GM23338 (cell line): ENCODE data around the gene SLC18A2. TPM values are rescaled to one million over a fixed set of nuclear protein-coding genes. Genes with fewer than 3 reads are reported as not detected.

Experiments used
- ATAC-seq: fragments of 200-7000 bp; cut with Tn5 transposase; 3 replicates; pipeline ENCODE4 v1.9.1; 2020
- DNase-seq: peaks from one replicate; pipeline ENCODE4 v3.0.0-alpha.2; 2015; ENCODE audit warnings: low spot score
- H2AFZ ChIP-seq: fragments of 200-600 bp; sonication (generic); 2 replicates; pipeline ENCODE4 v1.8.0; 2016; ENCODE audit warnings: antibody characterized with exemption, mild to moderate bottlenecking, moderate library complexity
- H3F3A ChIP-seq: fragments of 200-600 bp; sonication (generic); replicated peaks from 2 replicates; pipeline ENCODE4 v1.8.0; 2017; ENCODE audit warnings: antibody characterized with exemption, mixed run types, low read depth
- H3K27ac ChIP-seq: fragments of 200-600 bp; sonication (generic); 2 replicates; pipeline ENCODE4 v1.6.1; 2016; ENCODE audit warnings: low read depth
- H3K27me3 ChIP-seq: fragments of 200-600 bp; sonication (generic); 2 replicates; pipeline ENCODE4 v1.8.0; 2016; ENCODE audit warnings: mild to moderate bottlenecking, mixed run types, moderate library complexity; ENCODE audit not compliant: insufficient read depth
- H3K36me3 ChIP-seq: fragments of 200-600 bp; sonication (generic); 2 replicates; pipeline ENCODE4 v1.8.0; 2016; ENCODE audit warnings: mild to moderate bottlenecking; ENCODE audit not compliant: insufficient read depth
- H3K4me1 ChIP-seq: fragments of 200-600 bp; sonication (generic); 2 replicates; pipeline ENCODE4 v1.8.0; 2016; ENCODE audit warnings: mild to moderate bottlenecking, moderate library complexity; ENCODE audit not compliant: insufficient read depth
- H3K4me2 ChIP-seq: fragments of 200-600 bp; sonication (generic); 2 replicates; pipeline ENCODE4 v1.7.1; 2017; ENCODE audit warnings: mixed run types
- H3K4me3 ChIP-seq: fragments of 200-600 bp; sonication (generic); 2 replicates; pipeline ENCODE4 v1.6.1; 2016; ENCODE audit warnings: mixed run types
- H3K79me2 ChIP-seq: fragments of 200-600 bp; sonication (generic); replicated peaks from 2 replicates; pipeline ENCODE4 v1.8.0; 2017; ENCODE audit warnings: mild to moderate bottlenecking; ENCODE audit not compliant: insufficient read depth
- H3K9me2 ChIP-seq: fragments of 200-600 bp; sonication (generic); 2 replicates; pipeline ENCODE4 v1.8.0; 2017; ENCODE audit not compliant: insufficient read depth
- H4K20me1 ChIP-seq: fragments of 200-600 bp; sonication (generic); replicated peaks from 2 replicates; pipeline ENCODE4 v1.8.0; 2017; ENCODE audit warnings: mild to moderate bottlenecking; ENCODE audit not compliant: insufficient read depth
- H3K27ac Mint-ChIP-seq: 2 replicates; pipeline ENCODE4 v1.8.0; 2020; ENCODE audit warnings: inconsistent platforms, mild to moderate bottlenecking, moderate library complexity, mixed read lengths
- H3K27me3 Mint-ChIP-seq: 3 replicates; pipeline ENCODE4 v1.8.0; 2022; ENCODE audit warnings: low read depth, mild to moderate bottlenecking, moderate library complexity, mixed read lengths, inconsistent platforms; ENCODE audit not compliant: insufficient read depth, poor library complexity
- H3K36me3 Mint-ChIP-seq: 3 replicates; pipeline ENCODE4 v1.8.0; 2021; ENCODE audit warnings: low read depth, mild to moderate bottlenecking, inconsistent platforms, moderate library complexity, mixed read lengths
- H3K4me1 Mint-ChIP-seq: 3 replicates; pipeline ENCODE4 v1.8.0; 2020; ENCODE audit warnings: mild to moderate bottlenecking, inconsistent platforms, mixed read lengths
- H3K4me3 Mint-ChIP-seq: 3 replicates; pipeline ENCODE4 v1.8.0; 2021; ENCODE audit warnings: moderate library complexity, mild to moderate bottlenecking, inconsistent platforms, mixed read lengths
- H3K9me3 Mint-ChIP-seq: 3 replicates; pipeline ENCODE4 v1.8.0; 2020; ENCODE audit warnings: moderate library complexity, mild to moderate bottlenecking, inconsistent platforms, mixed read lengths
- CTCF ChIP-seq, 2 experiments: fragments of 200-600 bp in 1 of 2; sonication (generic) in 1 of 2; conservative IDR thresholded peaks; 2 replicates each; pipeline versions ENCODE4 v1.5.1 to v1.6.1; 2016 to 2017; ENCODE audit warnings: antibody characterized with exemption in 2 of 2, low read depth in 2 of 2, mild to moderate bottlenecking in 2 of 2, moderate library complexity in 1 of 2
- ETS1 ChIP-seq: IDR thresholded peaks from 2 replicates; pipeline ENCODE4 v1.6.1; 2016; ENCODE audit warnings: antibody characterized with exemption
- JUNB ChIP-seq: IDR thresholded peaks from one replicate; pipeline ENCODE4 v1.6.1; 2016; ENCODE audit warnings: antibody characterized with exemption; ENCODE audit not compliant: unreplicated experiment
- NANOG ChIP-seq: IDR thresholded peaks from 2 replicates; pipeline ENCODE4 v1.6.1; 2016; ENCODE audit warnings: antibody characterized with exemption, borderline replicate concordance
- POLR2AphosphoS5 ChIP-seq: IDR thresholded peaks from 2 replicates; pipeline ENCODE4 v1.6.1; 2016; ENCODE audit warnings: antibody characterized with exemption, low read depth
- REST ChIP-seq: IDR thresholded peaks from one replicate; pipeline ENCODE4 v1.6.1; 2018; ENCODE audit warnings: antibody characterized with exemption; ENCODE audit not compliant: unreplicated experiment
- ZNF462 ChIP-seq: fragments of 250-450 bp; sonication (Bioruptor Pico); IDR thresholded peaks from 2 replicates; pipeline ENCODE4 v1.5.0; 2020; ENCODE audit warnings: mild to moderate bottlenecking, moderate library complexity
- polyA plus RNA-seq: library from polyadenylated mRNA; unstranded; fragments of >200 nt; fragmentation: Nextera tagmentation; extraction: Ambion mirVana; gene quantifications from 2 replicates; pipeline ENCODE4 v1.2.1, GENCODE V29; 2016
- total RNA-seq: library from RNA; depleted of rRNA; stranded (reverse); fragments of >200 nt; shearing (Covaris generic); gene quantifications from 2 replicates; pipeline ENCODE4 v1.2.3, GENCODE V29; 2014

Gene SLC18A2
- total and polyA plus RNA-seq, 2 experiments from 2014 or later = 4.3 to 8.7 TPM

- TF ChIP-seq ZNF462 (CRISPR knock-in tag) = no peak
- TF ChIP-seq NANOG = no peak
These were observed 39.1 kb upstream of the SLC18A2 start (continued) for GRCh38 chr10:117201826-117202225.

- TF ChIP-seq JUNB (no peak), NANOG (no peak), POLR2AphosphoS5 (no peak)
- Mint-ChIP-seq H3K9me3 (no peaks in the 10 kb centered on the region; the same call in 2 of the 3 replicates), H3K36me3 (no peaks in the 10 kb centered on the region), H3K27me3 (peaks cover 6% of the 10 kb centered on the region), H3K4me1 (peaks cover 2% of the 10 kb centered on the region; the same call in 1 of the 3 replicates), H3K27ac (no peak overlapping the region), H3K4me3 (no peak overlapping the region)
- Histone ChIP-seq H3K4me2 (no peak overlapping the region), H3K27me3 (no peaks in the 10 kb centered on the region), H3F3A (no peaks in the 10 kb centered on the region), H3K9me2 (no peaks in the 10 kb centered on the region), H3K4me3 (no peak overlapping the region), H3K4me1 (no peaks in the 10 kb centered on the region; the same call in 1 of the 2 replicates), H3K36me3 (no peaks in the 10 kb centered on the region), H4K20me1 (no peaks in the 10 kb centered on the region), H3K27ac (no peak overlapping the region), H3K79me2 (no peaks in the 10 kb centered on the region), H2AFZ (no peak overlapping the region)
- ATAC-seq (no peak), DNase-seq (no peak)
These were observed 36.6 kb upstream of the SLC18A2 start for GRCh38 chr10:117204316-117204715.

GRCh38 chr10:117212176-117212575, 28.7 kb upstream of the SLC18A2 start:
- no peak overlapping the region for H3K4me3 ChIP-seq
- ATAC-seq = no peak
- no peak for DNase-seq
- H3K4me1 ChIP-seq = no peaks in the 10 kb centered on the region
- H3K4me1 Mint-ChIP-seq = no peaks in the 10 kb centered on the region; the same call in 2 of the 3 replicates
- H2AFZ ChIP-seq = no peak overlapping the region
- H3K79me2 ChIP-seq = no peaks in the 10 kb centered on the region
- no peaks in the 10 kb centered on the region for H3K36me3 Mint-ChIP-seq
- H3K27ac ChIP-seq = no peak overlapping the region
- no peaks in the 10 kb centered on the region; the same call in 1 of the 2 replicates for H3K9me2 ChIP-seq
- H4K20me1 ChIP-seq = no peaks in the 10 kb centered on the region
- no peak overlapping the region for H3K4me3 Mint-ChIP-seq
- no peaks in the 10 kb centered on the region for H3K36me3 ChIP-seq
- no peak overlapping the region for H3K4me2 ChIP-seq
- peaks cover 28% of the 10 kb centered on the region for H3K27me3 ChIP-seq
- no peak overlapping the region for H3K27ac Mint-ChIP-seq
- H3K27me3 Mint-ChIP-seq = peaks cover 21% of the 10 kb centered on the region
- H3F3A ChIP-seq = no peaks in the 10 kb centered on the region
- peaks cover 15% of the 10 kb centered on the region; the same call in 2 of the 3 replicates for H3K9me3 Mint-ChIP-seq
- TF ChIP-seq POLR2AphosphoS5 = no peak
- no peak for TF ChIP-seq REST
- no peak for TF ChIP-seq ETS1
- TF ChIP-seq CTCF (conservative IDR thresholded peaks at IDR 0.05; ENCODE audit: low read depth in 2 of 2) = no peak
